Neural progenitor cell (in vitro differentiated cells): ENCODE data around the gene PCSK9.

Experiments
- CTCF ChIP-seq: fragments of 200-600 bp; sonication (generic); IDR thresholded peaks from 2 replicates; pipeline ENCODE4 v1.5.1; 2017; ENCODE audit warnings: antibody characterized with exemption, mild to moderate bottlenecking
- EZH2phosphoT487 ChIP-seq: fragments of 200-600 bp; sonication (generic); IDR thresholded peaks from 2 replicates; pipeline ENCODE4 v1.6.1; 2017; ENCODE audit warnings: antibody characterized with exemption

GRCh38 chr1:55048453-55049270 is 9.3 kb downstream of the PCSK9 start:
- TF ChIP-seq CTCF (no peak), EZH2phosphoT487 (no peak)
